Dendritic cell treated with granulocyte-macrophage colony-stimulating factor and Interleukin-4, amounts not matched to agents 40 ng/mL and 50 ng/mL, for 4 days (primary cell): ENCODE data around the gene P4HA1.
"Not testable (repeated sequence)": the region's sequence is repeated elsewhere in the genome, so short reads cannot be mapped to it uniquely, and the experiment has no call there.

ENCODE experiments used
- H3K27ac Mint-ChIP-seq: one replicate; pipeline ENCODE4 v1.8.0; 2022; ENCODE audit warnings: mild to moderate bottlenecking, mixed read lengths
- H3K27me3 Mint-ChIP-seq: one replicate; pipeline ENCODE4 v1.8.0; 2022; ENCODE audit warnings: mild to moderate bottlenecking, mixed read lengths
- H3K36me3 Mint-ChIP-seq: one replicate; pipeline ENCODE4 v1.8.0; 2022; ENCODE audit warnings: low read depth, mixed read lengths
- H3K4me1 Mint-ChIP-seq: one replicate; pipeline ENCODE4 v1.8.0; 2022; ENCODE audit warnings: low read depth, mixed read lengths
- H3K4me3 Mint-ChIP-seq: one replicate; pipeline ENCODE4 v1.8.0; 2022; ENCODE audit warnings: mild to moderate bottlenecking, moderate library complexity, mixed read lengths
- H3K9me3 Mint-ChIP-seq: one replicate; pipeline ENCODE4 v1.8.0; 2022; ENCODE audit warnings: mixed read lengths
- intact Hi-C: fragments of 100-400 bp; cut with micrococcal nuclease; formaldehyde crosslinking; loops from one replicate; pipeline ENCODE4 v1.15.0; 2022

P4HA1 gene

DNA sequence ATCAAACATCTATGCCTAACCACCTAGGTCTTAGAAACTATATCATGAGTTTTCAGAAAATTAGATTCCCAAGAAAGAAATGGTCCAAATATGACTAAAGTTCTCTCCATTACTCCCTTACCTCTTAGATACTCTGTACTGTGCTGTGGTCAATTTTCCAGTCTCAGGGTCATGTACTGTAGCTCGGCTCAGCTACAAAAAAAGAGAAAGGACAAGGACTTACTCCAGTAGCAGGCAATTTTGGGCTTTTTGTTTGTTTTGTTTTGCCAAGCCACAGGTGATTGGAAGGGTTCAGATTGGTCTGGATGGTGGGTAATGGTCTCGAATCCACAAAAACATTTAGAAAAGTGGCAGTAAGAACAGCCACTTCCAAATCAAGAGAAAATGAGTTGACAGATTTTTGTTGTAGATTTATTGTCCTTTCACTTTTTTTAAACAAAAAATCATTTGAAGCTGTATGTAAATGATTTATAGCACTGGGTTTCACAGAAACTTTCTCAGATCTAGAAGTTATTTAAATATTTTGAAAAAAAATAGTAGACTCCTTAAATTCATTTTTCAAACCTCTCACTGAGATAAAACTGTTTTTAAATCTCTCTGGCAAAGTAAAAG, 52.8 kb downstream of the P4HA1 start:
- Mint-ChIP-seq H3K27ac (no peak overlapping the region), H3K4me3 (no peak overlapping the region), H3K36me3 (peaks cover 88% of the 10 kb centered on the region), H3K9me3 (no peaks in the 10 kb centered on the region), H3K4me1 (no peaks in the 10 kb centered on the region), H3K27me3 (no peaks in the 10 kb centered on the region)
- intact Hi-C loops = no loop called here

DNA sequence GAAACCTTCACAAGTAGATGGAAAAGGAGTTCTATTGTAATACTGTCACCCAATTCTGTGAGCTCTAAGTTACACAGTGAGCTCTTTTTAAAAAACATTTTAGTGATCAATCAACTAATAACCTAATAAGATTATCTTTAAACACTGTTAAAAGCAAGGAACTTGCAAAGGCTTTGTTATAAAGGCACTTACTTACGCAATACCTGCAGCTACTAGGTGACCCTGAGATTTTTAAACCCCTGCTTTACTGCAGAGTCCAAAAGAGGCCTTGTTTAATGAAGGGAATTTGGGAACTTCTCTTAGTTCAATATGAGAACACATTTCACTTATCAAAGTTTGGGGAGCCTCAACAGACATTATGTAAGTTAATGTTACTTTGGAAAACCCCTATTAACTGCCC, 53.3 kb downstream of the P4HA1 start:
- H3K27ac Mint-ChIP-seq = no peak overlapping the region
- no peaks in the 10 kb centered on the region for H3K4me1 Mint-ChIP-seq
- no peaks in the 10 kb centered on the region for H3K27me3 Mint-ChIP-seq
- H3K9me3 Mint-ChIP-seq = no peaks in the 10 kb centered on the region
- intact Hi-C loops = no loop called here
- H3K36me3 Mint-ChIP-seq = peaks cover 86% of the 10 kb centered on the region
- H3K4me3 Mint-ChIP-seq = no peak overlapping the region

DNA sequence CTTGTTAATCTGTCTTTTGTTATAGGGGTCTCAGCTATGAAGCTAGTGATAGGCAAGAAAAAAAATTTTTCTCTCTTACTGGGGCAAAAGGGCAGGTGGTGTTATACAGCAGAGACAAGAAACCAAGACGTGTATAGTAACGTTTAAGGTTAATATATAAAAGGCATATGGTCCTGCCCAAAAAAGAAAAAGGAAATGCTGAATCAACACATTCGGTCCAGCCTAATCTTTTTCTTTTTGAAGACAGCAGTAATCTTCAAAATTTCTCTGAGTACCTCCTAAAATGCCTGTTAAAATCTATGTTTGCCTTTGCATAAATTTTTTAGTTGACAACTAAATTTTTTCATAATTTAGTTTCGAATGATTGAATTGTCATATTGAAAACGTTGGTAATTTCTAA, 54.5 kb downstream of the P4HA1 start:
- no peak overlapping the region for H3K27ac Mint-ChIP-seq
- intact Hi-C loops = no loop called here
- no peaks in the 10 kb centered on the region for H3K9me3 Mint-ChIP-seq
- no peaks in the 10 kb centered on the region for H3K4me1 Mint-ChIP-seq
- H3K36me3 Mint-ChIP-seq = peaks cover 77% of the 10 kb centered on the region
- H3K27me3 Mint-ChIP-seq = no peaks in the 10 kb centered on the region
- no peak overlapping the region for H3K4me3 Mint-ChIP-seq

- H3K9me3 Mint-ChIP-seq = no peaks in the 10 kb centered on the region
- no peak overlapping the region for H3K27ac Mint-ChIP-seq
- peaks cover 69% of the 10 kb centered on the region for H3K36me3 Mint-ChIP-seq
- H3K4me1 Mint-ChIP-seq = no peaks in the 10 kb centered on the region
- intact Hi-C loops = no loop called here
- no peak overlapping the region for H3K4me3 Mint-ChIP-seq
- H3K27me3 Mint-ChIP-seq = no peaks in the 10 kb centered on the region
Observed at GRCh38 chr10:73039635-73040034, 57.0 kb downstream of the P4HA1 start.

GRCh38 chr10:73036285-73036684, 60.4 kb downstream of the P4HA1 start:
- intact Hi-C loops, H3K9me3 Mint-ChIP-seq, H3K4me1 Mint-ChIP-seq, H3K27ac Mint-ChIP-seq, H3K27me3 Mint-ChIP-seq, H3K4me3 Mint-ChIP-seq: not testable (repeated sequence)
- peaks cover 73% of the 10 kb centered on the region for H3K36me3 Mint-ChIP-seq

GRCh38 chr10:73032536-73032935, 64.1 kb downstream of the P4HA1 start:
- peaks cover 78% of the 10 kb centered on the region for H3K36me3 Mint-ChIP-seq
- no peaks in the 10 kb centered on the region for H3K9me3 Mint-ChIP-seq
- no peak overlapping the region for H3K27ac Mint-ChIP-seq
- H3K4me3 Mint-ChIP-seq = no peak overlapping the region
- no peaks in the 10 kb centered on the region for H3K27me3 Mint-ChIP-seq
- no peaks in the 10 kb centered on the region for H3K4me1 Mint-ChIP-seq
- intact Hi-C loops = no loop called here

- H3K4me1 Mint-ChIP-seq, H3K27me3 Mint-ChIP-seq, intact Hi-C loops: not testable (repeated sequence)
Observed at GRCh38 chr10:73026623-73027022, 70.0 kb downstream of the P4HA1 start.

GRCh38 chr10:73023455-73024070, 73.1 kb downstream of the P4HA1 start:
- H3K4me3 Mint-ChIP-seq, H3K4me1 Mint-ChIP-seq, H3K27me3 Mint-ChIP-seq, intact Hi-C loops, H3K27ac Mint-ChIP-seq, H3K9me3 Mint-ChIP-seq: not testable (repeated sequence)
- H3K36me3 Mint-ChIP-seq = peaks cover 100% of the 10 kb centered on the region

More at GRCh38 chr10:73026623-73027022, 70.0 kb downstream of the P4HA1 start:
- not testable (repeated sequence) for H3K27ac Mint-ChIP-seq, H3K9me3 Mint-ChIP-seq, H3K4me3 Mint-ChIP-seq
- H3K36me3 Mint-ChIP-seq = peaks cover 91% of the 10 kb centered on the region

DNA sequence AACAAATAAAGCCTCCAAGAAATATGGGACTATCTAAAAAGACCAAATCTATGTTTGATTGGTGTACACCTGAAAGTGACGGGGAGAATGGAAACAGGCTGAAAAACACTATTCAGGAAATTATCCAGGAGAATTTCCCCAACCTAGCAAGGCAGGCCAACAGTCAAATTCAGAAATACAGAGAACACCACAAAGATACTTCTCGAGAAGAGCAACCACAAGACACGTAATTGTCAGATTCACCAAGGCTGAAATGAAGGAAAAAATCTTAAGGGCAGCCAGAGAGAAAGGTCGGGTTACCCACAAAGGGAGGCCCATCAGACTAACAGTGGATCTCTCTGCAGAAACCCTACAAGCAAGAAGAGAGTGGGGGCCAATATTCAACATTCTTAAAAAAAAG, 73.7 kb downstream of the P4HA1 start:
- not testable (repeated sequence) for H3K4me1 Mint-ChIP-seq

GRCh38 chr10:73021538-73022164, 75.0 kb downstream of the P4HA1 start:
- H3K4me3 Mint-ChIP-seq, H3K9me3 Mint-ChIP-seq, H3K27ac Mint-ChIP-seq, H3K27me3 Mint-ChIP-seq, intact Hi-C loops, H3K4me1 Mint-ChIP-seq: not testable (repeated sequence)
- peaks cover 94% of the 10 kb centered on the region for H3K36me3 Mint-ChIP-seq

More for the DNA sequence above, 73.7 kb downstream of the P4HA1 start:
- H3K27ac Mint-ChIP-seq, H3K9me3 Mint-ChIP-seq, intact Hi-C loops, H3K4me3 Mint-ChIP-seq, H3K27me3 Mint-ChIP-seq: not testable (repeated sequence)
- H3K36me3 Mint-ChIP-seq = peaks cover 100% of the 10 kb centered on the region

GRCh38 chr10:73021050-73021449, 75.6 kb downstream of the P4HA1 start:
- peaks cover 94% of the 10 kb centered on the region for H3K36me3 Mint-ChIP-seq
- no peak overlapping the region for H3K4me3 Mint-ChIP-seq
- H3K4me1 Mint-ChIP-seq = peaks cover 6% of the 10 kb centered on the region
- intact Hi-C loops = no loop called here
- no peaks in the 10 kb centered on the region for H3K27me3 Mint-ChIP-seq
- no peak overlapping the region for H3K27ac Mint-ChIP-seq
- no peaks in the 10 kb centered on the region for H3K9me3 Mint-ChIP-seq

DNA sequence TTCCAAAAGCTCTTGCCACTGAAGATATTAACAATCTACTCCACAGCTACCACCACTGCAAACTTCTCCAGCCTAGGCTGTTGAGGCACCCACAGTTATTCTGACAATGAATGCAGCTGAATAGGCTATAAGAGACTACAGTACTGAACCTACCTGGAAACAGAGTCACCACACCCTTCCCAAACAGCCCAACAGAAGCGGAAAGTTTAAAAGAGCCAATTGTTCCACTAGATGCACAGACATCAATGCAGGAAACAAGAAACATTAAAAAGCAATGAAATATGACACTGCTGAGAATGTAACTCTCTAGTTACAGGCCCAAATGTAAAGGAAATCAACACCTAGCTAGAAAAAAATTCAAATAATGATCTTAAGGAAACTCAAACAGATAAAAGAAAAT, 77.6 kb downstream of the P4HA1 start:
- Mint-ChIP-seq H3K4me1 (peaks cover under 1% of the 10 kb centered on the region), H3K9me3 (no peaks in the 10 kb centered on the region)

GRCh38 chr10:73018632-73019031, 78.0 kb downstream of the P4HA1 start:
- Mint-ChIP-seq H3K36me3 (peaks cover 91% of the 10 kb centered on the region), H3K27ac (no peak overlapping the region), H3K27me3 (no peaks in the 10 kb centered on the region), H3K4me1 (no peaks in the 10 kb centered on the region), H3K9me3 (no peaks in the 10 kb centered on the region), H3K4me3 (no peak overlapping the region)
- intact Hi-C loops = no loop called here

More for the DNA sequence above, 77.6 kb downstream of the P4HA1 start:
- intact Hi-C loops = no loop called here
- no peak overlapping the region for H3K4me3 Mint-ChIP-seq
- no peak overlapping the region for H3K27ac Mint-ChIP-seq
- no peaks in the 10 kb centered on the region for H3K27me3 Mint-ChIP-seq
- peaks cover 93% of the 10 kb centered on the region for H3K36me3 Mint-ChIP-seq

GRCh38 chr10:73017955-73018480, 78.6 kb downstream of the P4HA1 start:
- H3K4me3 Mint-ChIP-seq = no peak overlapping the region
- H3K27me3 Mint-ChIP-seq = no peaks in the 10 kb centered on the region
- no peaks in the 10 kb centered on the region for H3K4me1 Mint-ChIP-seq
- no peak overlapping the region for H3K27ac Mint-ChIP-seq
- H3K36me3 Mint-ChIP-seq = peaks cover 91% of the 10 kb centered on the region
- H3K9me3 Mint-ChIP-seq = no peaks in the 10 kb centered on the region
- intact Hi-C loops = no loop called here
